ENCODE measurements around the gene FAM163B.

Gene FAM163B

GRCh38 chr9:133547116-133547515 lies 62.1 kb downstream of the FAM163B start:
- H3F3A ChIP-seq (ENCODE audit: control insufficient read depth, insufficient read depth): no peaks in the 10 kb centered on the region
- no peaks in the 10 kb centered on the region for H3K36me3 ChIP-seq (ENCODE audit: control insufficient read depth, low read length)
- peaks cover 5% of the 10 kb centered on the region; the same call in 1 of the 2 replicates for H3K4me1 ChIP-seq (ENCODE audit: control insufficient read depth, low read length)
- H3K79me2 ChIP-seq (ENCODE audit: control insufficient read depth, low read length): no peaks in the 10 kb centered on the region
- H3K4me3 ChIP-seq (ENCODE audit: low read length): no peak overlapping the region
- TF ChIP-seq CTCF (IDR thresholded peaks at IDR 0.05; ENCODE audit: low read depth, low read length, poor library complexity, severe bottlenecking) (no peak), EZH2phosphoT487 (IDR thresholded peaks at IDR 0.05; ENCODE audit: borderline replicate concordance, low read length) (no peak)
- H4K20me1 ChIP-seq (ENCODE audit: control insufficient read depth, insufficient read depth, low read depth, low read length): no peaks in the 10 kb centered on the region
- H3K9me2 ChIP-seq (replicated peaks; ENCODE audit: control insufficient read depth, low read length): no peaks in the 10 kb centered on the region
- H3K27me3 ChIP-seq (ENCODE audit: control insufficient read depth, low read length): peaks cover 5% of the 10 kb centered on the region; the same call in 1 of the 2 replicates
- H3K27ac ChIP-seq (ENCODE audit: low read depth, low read length): no peak overlapping the region
- no peaks in the 10 kb centered on the region for H3K9me3 ChIP-seq (ENCODE audit: control insufficient read depth, insufficient read depth, low read length)
- H3K4me2 ChIP-seq (ENCODE audit: low read length): no peak overlapping the region

GRCh38 chr9:133546287-133546680 lies 62.9 kb downstream of the FAM163B start:
- Histone ChIP-seq H3K4me1 (ENCODE audit: control insufficient read depth, low read length) (peaks cover 5% of the 10 kb centered on the region; the same call in 1 of the 2 replicates), H3K36me3 (ENCODE audit: control insufficient read depth, low read length) (no peaks in the 10 kb centered on the region), H3K27ac (ENCODE audit: low read depth, low read length) (no peak overlapping the region), H3K9me3 (ENCODE audit: control insufficient read depth, insufficient read depth, low read length) (no peaks in the 10 kb centered on the region), H3K9me2 (replicated peaks; ENCODE audit: control insufficient read depth, low read length) (no peaks in the 10 kb centered on the region), H3K4me3 (ENCODE audit: low read length) (no peak overlapping the region), H4K20me1 (ENCODE audit: control insufficient read depth, insufficient read depth, low read depth, low read length) (no peaks in the 10 kb centered on the region), H3K4me2 (ENCODE audit: low read length) (no peak overlapping the region), H3K27me3 (ENCODE audit: control insufficient read depth, low read length) (peaks cover 4% of the 10 kb centered on the region; the same call in 1 of the 2 replicates), H3K79me2 (ENCODE audit: control insufficient read depth, low read length) (no peaks in the 10 kb centered on the region), H3F3A (ENCODE audit: control insufficient read depth, insufficient read depth) (no peaks in the 10 kb centered on the region)
- TF ChIP-seq EZH2phosphoT487 (IDR thresholded peaks at IDR 0.05; ENCODE audit: borderline replicate concordance, low read length): no peak
- no peak for TF ChIP-seq CTCF (IDR thresholded peaks at IDR 0.05; ENCODE audit: low read depth, low read length, poor library complexity, severe bottlenecking)

- Histone ChIP-seq H3K4me2 (ENCODE audit: low read length) (no peak overlapping the region), H4K20me1 (ENCODE audit: control insufficient read depth, insufficient read depth, low read depth, low read length) (no peaks in the 10 kb centered on the region), H3K9me2 (replicated peaks; ENCODE audit: control insufficient read depth, low read length) (no peaks in the 10 kb centered on the region), H3K9me3 (ENCODE audit: control insufficient read depth, insufficient read depth, low read length) (no peaks in the 10 kb centered on the region), H3K27me3 (ENCODE audit: control insufficient read depth, low read length) (peaks cover 4% of the 10 kb centered on the region), H3K4me1 (ENCODE audit: control insufficient read depth, low read length) (peaks cover 8% of the 10 kb centered on the region), H3K36me3 (ENCODE audit: control insufficient read depth, low read length) (no peaks in the 10 kb centered on the region), H3F3A (ENCODE audit: control insufficient read depth, insufficient read depth) (no peaks in the 10 kb centered on the region), H3K4me3 (ENCODE audit: low read length) (no peak overlapping the region), H3K79me2 (ENCODE audit: control insufficient read depth, low read length) (no peaks in the 10 kb centered on the region), H3K27ac (ENCODE audit: low read depth, low read length) (no peak overlapping the region)
- TF ChIP-seq CTCF (IDR thresholded peaks at IDR 0.05; ENCODE audit: low read depth, low read length, poor library complexity, severe bottlenecking) (no peak), EZH2phosphoT487 (IDR thresholded peaks at IDR 0.05; ENCODE audit: borderline replicate concordance, low read length) (no peak)
These were observed 63.5 kb downstream of the FAM163B start for GRCh38 chr9:133545494-133546286.

Measured in DOHH2 (cell line).